ENCODE results near the gene PTPRO. TPM values are rescaled to one million over a fixed set of nuclear protein-coding genes. Genes with fewer than 3 reads are reported as not detected.

Gene PTPRO
- total RNA-seq, 1 donor from 2014 or later: 3.0 TPM

DNA sequence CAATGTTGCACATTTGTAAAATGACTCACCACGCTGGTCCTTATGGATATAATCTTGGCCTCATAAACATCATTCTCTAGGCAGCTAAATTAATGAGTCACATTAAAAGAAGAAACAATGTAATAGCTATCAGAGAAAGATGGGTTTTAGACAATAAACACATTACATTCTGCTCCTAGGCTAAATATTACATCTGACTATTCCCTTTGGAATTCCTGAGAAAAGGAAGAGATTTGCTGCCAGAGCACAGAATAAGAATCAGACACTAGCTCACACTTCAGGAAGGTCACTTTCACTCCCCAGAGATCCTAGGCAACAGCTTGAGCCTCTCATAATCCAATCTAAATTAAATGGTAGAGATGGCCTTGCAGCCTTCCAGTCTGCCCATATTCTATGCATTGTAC, 218.2 kb downstream of the PTPRO start:
- no peaks in the 10 kb centered on the region for H3K27me3 Mint-ChIP-seq (ENCODE audit: low read depth)
- no peak for DNase-seq (ENCODE audit: low spot score)
- TF ChIP-seq, protein P1, sequence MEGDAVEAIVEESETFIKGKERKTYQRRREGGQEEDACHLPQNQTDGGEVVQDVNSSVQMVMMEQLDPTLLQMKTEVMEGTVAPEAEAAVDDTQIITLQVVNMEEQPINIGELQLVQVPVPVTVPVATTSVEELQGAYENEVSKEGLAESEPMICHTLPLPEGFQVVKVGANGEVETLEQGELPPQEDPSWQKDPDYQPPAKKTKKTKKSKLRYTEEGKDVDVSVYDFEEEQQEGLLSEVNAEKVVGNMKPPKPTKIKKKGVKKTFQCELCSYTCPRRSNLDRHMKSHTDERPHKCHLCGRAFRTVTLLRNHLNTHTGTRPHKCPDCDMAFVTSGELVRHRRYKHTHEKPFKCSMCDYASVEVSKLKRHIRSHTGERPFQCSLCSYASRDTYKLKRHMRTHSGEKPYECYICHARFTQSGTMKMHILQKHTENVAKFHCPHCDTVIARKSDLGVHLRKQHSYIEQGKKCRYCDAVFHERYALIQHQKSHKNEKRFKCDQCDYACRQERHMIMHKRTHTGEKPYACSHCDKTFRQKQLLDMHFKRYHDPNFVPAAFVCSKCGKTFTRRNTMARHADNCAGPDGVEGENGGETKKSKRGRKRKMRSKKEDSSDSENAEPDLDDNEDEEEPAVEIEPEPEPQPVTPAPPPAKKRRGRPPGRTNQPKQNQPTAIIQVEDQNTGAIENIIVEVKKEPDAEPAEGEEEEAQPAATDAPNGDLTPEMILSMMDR (IDR thresholded peaks at IDR 0.05): no peak

DNA sequence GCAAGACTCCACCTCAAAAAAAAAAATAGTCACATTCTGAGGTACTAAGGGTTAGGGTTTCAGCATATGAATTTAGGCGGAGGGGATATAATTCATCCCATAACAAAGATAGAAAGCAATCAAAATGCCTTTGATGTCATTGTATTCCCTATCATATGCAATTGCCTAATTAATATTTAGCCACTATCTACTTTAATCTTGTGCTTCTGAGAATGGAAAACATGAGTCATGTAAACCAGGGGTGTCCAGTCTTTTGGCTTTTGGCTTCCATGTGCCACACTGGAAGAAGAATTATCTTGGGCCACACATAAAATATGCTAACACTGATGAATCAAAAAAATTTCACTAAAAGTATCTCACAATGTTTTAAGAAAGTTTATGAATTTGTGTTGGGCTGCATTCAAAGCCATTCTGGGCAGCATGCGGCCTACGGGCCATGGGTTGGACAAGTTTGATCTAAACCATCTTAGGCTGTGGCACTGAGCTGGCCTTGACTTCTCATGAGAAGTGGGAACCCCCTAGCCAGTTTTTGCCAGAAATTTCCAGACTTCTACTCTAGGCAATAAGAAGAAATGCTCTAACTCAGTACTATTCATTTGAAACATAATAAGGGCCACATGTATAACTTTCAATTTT, 219.8 kb downstream of the PTPRO start:
- TF ChIP-seq, protein P1 (IDR thresholded peaks at IDR 0.05): no peak
- Mint-ChIP-seq H3K4me1 (ENCODE audit: low read depth) (peaks cover 64% of the 10 kb centered on the region), H3K9me3 (ENCODE audit: low read depth) (no peaks in the 10 kb centered on the region), H3K27ac (ENCODE audit: unreplicated experiment) (peak overlapping the region; percentile 56), H3K4me3 (ENCODE audit: unreplicated experiment) (no peak overlapping the region), H3K36me3 (ENCODE audit: low read depth) (no peaks in the 10 kb centered on the region), H3K27me3 (ENCODE audit: low read depth) (no peaks in the 10 kb centered on the region)
- no peak for DNase-seq (ENCODE audit: low spot score)

More for the DNA sequence above, 218.2 kb downstream of the PTPRO start:
- Mint-ChIP-seq H3K27ac (ENCODE audit: unreplicated experiment) (peak overlapping the region; percentile 85), H3K36me3 (ENCODE audit: low read depth) (no peaks in the 10 kb centered on the region), H3K4me3 (ENCODE audit: unreplicated experiment) (no peak overlapping the region), H3K4me1 (ENCODE audit: low read depth) (peaks cover 50% of the 10 kb centered on the region), H3K9me3 (ENCODE audit: low read depth) (no peaks in the 10 kb centered on the region)

DNA sequence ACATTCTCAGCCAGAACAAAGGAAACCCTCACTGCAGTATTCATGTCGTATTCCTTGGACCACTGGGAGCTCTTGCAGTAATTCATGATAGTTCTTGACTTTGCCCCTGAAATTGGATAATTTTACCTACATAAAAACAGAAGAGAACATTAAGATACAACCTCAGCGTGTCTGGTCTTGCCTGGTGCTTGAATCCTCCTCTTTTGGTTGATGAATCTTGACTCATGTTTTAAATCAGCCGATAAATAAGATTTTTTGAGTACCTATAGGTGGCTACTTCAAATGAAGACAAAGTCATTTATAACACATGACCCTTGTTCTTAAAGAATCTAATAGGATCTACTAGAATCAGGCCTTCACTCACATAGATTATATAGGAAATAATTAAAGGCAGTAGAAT, 221.0 kb downstream of the PTPRO start:
- no peak overlapping the region for H3K27ac Mint-ChIP-seq (ENCODE audit: unreplicated experiment)
- DNase-seq (ENCODE audit: low spot score): no peak
- H3K27me3 Mint-ChIP-seq (ENCODE audit: low read depth): no peaks in the 10 kb centered on the region
- H3K9me3 Mint-ChIP-seq (ENCODE audit: low read depth): no peaks in the 10 kb centered on the region
- H3K36me3 Mint-ChIP-seq (ENCODE audit: low read depth): no peaks in the 10 kb centered on the region
- H3K4me3 Mint-ChIP-seq (ENCODE audit: unreplicated experiment): no peak overlapping the region
- peaks cover 74% of the 10 kb centered on the region for H3K4me1 Mint-ChIP-seq (ENCODE audit: low read depth)
- TF ChIP-seq, protein P1 (IDR thresholded peaks at IDR 0.05): no peak

DNA sequence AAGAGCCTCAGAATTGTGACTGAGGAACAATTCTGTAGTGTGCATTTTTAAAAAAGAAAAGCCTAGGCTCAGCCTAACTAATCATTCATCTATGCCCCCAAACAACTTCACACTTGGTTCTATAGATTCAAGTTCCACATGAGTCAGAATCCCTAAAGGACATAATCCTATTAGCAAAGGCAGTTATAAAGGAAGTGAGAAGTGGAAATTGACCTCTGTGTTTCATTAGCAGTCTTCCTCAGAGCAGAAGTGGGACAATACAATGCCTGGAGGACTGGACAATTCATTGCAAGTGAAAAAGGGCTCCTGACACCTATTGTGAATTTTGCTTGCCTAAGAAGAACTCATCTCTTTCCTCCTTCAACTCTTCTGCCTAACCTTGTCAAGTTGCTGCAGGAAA, 222.3 kb downstream of the PTPRO start:
- H3K4me1 Mint-ChIP-seq (ENCODE audit: low read depth): peaks cover 66% of the 10 kb centered on the region
- no peaks in the 10 kb centered on the region for H3K36me3 Mint-ChIP-seq (ENCODE audit: low read depth)

DNA sequence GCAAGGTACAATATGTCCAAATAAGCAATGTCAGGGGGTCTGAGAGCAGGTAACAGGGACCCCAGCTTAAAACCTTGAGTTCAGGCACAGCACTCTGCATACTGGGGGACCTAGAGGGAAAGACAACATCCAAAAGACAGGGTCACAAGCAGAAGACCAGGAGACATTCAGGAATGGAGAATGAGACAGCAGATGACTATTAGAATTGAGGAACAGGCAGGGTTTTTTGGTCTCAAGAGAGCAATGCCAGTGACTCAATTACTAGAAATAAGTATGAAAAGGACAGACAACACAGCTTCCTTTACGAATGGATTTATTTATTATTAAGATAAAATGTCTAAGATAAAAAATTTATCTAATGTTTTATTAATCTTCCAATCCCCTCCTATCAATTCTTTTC, 223.0 kb downstream of the PTPRO start:
- Mint-ChIP-seq H3K9me3 (ENCODE audit: low read depth) (no peaks in the 10 kb centered on the region), H3K27ac (ENCODE audit: unreplicated experiment) (peak overlapping the region; percentile 14), H3K4me3 (ENCODE audit: unreplicated experiment) (no peak overlapping the region), H3K27me3 (ENCODE audit: low read depth) (no peaks in the 10 kb centered on the region), H3K4me1 (ENCODE audit: low read depth) (peaks cover 63% of the 10 kb centered on the region), H3K36me3 (ENCODE audit: low read depth) (no peaks in the 10 kb centered on the region)
- TF ChIP-seq, protein P1 (IDR thresholded peaks at IDR 0.05): no peak
- no peak for DNase-seq (ENCODE audit: low spot score)

More for the DNA sequence above, 222.3 kb downstream of the PTPRO start:
- TF ChIP-seq, protein P1 (IDR thresholded peaks at IDR 0.05): no peak
- Mint-ChIP-seq H3K9me3 (ENCODE audit: low read depth) (no peaks in the 10 kb centered on the region), H3K27ac (ENCODE audit: unreplicated experiment) (no peak overlapping the region), H3K27me3 (ENCODE audit: low read depth) (no peaks in the 10 kb centered on the region), H3K4me3 (ENCODE audit: unreplicated experiment) (no peak overlapping the region)
- no peak for DNase-seq (ENCODE audit: low spot score)
